Measurements from ENCODE around the gene SCO1.

SCO1 gene

DNA sequence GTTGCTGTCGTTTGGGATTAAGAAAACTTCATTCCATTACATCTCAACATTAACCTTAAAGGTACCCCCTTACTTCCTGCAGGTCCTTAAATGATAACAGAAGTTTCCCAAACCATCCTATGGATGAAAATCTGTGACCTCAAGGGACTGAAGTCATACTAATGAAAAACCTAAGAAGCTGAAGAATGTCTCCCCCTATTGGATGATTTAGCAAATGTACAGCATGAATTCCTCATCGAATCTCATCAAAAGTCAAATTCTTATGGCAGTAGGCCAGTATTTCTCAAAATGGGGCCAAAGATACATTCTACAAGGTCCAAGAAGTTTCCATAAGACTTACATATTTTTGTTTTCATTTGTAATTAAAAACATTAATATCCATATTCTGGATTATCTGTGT lies 13.5 kb downstream of the SCO1 start:
- Histone ChIP-seq H3K9ac (ENCODE audit: low read depth, low read length) (no peak overlapping the region), H3K27me3 (ENCODE audit: insufficient read depth, low read length, poor library complexity) (no peaks in the 10 kb centered on the region), H3K4me1 (ENCODE audit: insufficient read depth, low read length) (no peaks in the 10 kb centered on the region), H4K20me1 (ENCODE audit: insufficient read depth, low read length) (peaks cover 13% of the 10 kb centered on the region; the same call in 1 of the 2 replicates), H3K4me3 (ENCODE audit: low read depth in 1 of 2, low read length in 2 of 2) (no peak overlapping the region), H3K4me2 (ENCODE audit: insufficient read depth, low read length) (no peak overlapping the region), H3K79me2 (ENCODE audit: insufficient read depth, low read length) (peaks cover 17% of the 10 kb centered on the region; the same call in 1 of the 2 replicates), H2AFZ (ENCODE audit: low read depth, low read length) (no peak overlapping the region), H3K27ac (ENCODE audit: low read length) (no peak overlapping the region), H3K36me3 (ENCODE audit: insufficient read depth, low read length) (peaks cover 92% of the 10 kb centered on the region), H3K9me3 (ENCODE audit: insufficient read depth, low read length, severe bottlenecking) (no peaks in the 10 kb centered on the region)
- no peak for TF ChIP-seq EZH2 (IDR thresholded peaks at IDR 0.05; ENCODE audit: borderline replicate concordance, low read depth, low read length, severe bottlenecking)
- TF ChIP-seq, protein P1, sequence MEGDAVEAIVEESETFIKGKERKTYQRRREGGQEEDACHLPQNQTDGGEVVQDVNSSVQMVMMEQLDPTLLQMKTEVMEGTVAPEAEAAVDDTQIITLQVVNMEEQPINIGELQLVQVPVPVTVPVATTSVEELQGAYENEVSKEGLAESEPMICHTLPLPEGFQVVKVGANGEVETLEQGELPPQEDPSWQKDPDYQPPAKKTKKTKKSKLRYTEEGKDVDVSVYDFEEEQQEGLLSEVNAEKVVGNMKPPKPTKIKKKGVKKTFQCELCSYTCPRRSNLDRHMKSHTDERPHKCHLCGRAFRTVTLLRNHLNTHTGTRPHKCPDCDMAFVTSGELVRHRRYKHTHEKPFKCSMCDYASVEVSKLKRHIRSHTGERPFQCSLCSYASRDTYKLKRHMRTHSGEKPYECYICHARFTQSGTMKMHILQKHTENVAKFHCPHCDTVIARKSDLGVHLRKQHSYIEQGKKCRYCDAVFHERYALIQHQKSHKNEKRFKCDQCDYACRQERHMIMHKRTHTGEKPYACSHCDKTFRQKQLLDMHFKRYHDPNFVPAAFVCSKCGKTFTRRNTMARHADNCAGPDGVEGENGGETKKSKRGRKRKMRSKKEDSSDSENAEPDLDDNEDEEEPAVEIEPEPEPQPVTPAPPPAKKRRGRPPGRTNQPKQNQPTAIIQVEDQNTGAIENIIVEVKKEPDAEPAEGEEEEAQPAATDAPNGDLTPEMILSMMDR (IDR thresholded peaks at IDR 0.05; ENCODE audit: borderline replicate concordance, extremely low read depth, low read length, poor library complexity, severe bottlenecking), result peak; percentile 70
- no peak; the same call in 2 of the 3 replicates for ATAC-seq (ENCODE audit: insufficient read depth, low read depth)
- no peak for DNase-seq

DNA sequence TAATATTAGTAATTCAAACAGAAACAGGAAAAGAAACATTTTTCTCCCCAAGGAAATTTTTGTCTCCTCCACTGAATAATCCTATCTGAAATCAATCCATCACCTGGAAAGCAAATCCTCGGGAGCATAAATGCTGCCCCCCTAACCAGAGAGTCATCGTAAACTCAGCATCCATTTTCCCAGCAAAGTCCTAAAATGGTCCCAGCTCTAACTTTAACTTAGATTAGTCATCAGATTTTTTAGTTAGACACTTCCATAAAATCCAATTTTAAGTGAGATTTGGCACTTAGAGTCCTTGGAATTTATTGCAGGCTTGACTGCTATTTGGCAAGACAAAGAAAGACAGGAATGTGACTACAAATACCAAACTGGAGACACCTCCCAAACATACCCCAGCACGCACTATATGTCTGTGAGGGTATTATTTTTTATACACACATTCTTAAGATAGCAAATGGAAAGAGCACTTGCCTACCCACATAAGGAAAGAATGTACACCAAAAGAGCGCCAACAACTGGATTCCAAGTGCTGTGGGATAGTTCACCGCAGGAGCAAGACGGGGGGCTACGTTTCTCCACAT lies 15.4 kb downstream of the SCO1 start:
- ATAC-seq (ENCODE audit: insufficient read depth, low read depth) (no peak), DNase-seq (no peak)
- Histone ChIP-seq H3K9me3 (ENCODE audit: insufficient read depth, low read length, severe bottlenecking) (no peaks in the 10 kb centered on the region), H3K27ac (ENCODE audit: low read length) (no peak overlapping the region), H4K20me1 (ENCODE audit: insufficient read depth, low read length) (peaks cover 4% of the 10 kb centered on the region; the same call in 1 of the 2 replicates), H3K27me3 (ENCODE audit: insufficient read depth, low read length, poor library complexity) (no peaks in the 10 kb centered on the region), H3K4me3 (ENCODE audit: low read depth in 1 of 2, low read length in 2 of 2) (no peak overlapping the region), H2AFZ (ENCODE audit: low read depth, low read length) (no peak overlapping the region), H3K9ac (ENCODE audit: low read depth, low read length) (no peak overlapping the region), H3K79me2 (ENCODE audit: insufficient read depth, low read length) (peaks cover 3% of the 10 kb centered on the region; the same call in 1 of the 2 replicates), H3K36me3 (ENCODE audit: insufficient read depth, low read length) (peaks cover 86% of the 10 kb centered on the region), H3K4me2 (ENCODE audit: insufficient read depth, low read length) (no peak overlapping the region), H3K4me1 (ENCODE audit: insufficient read depth, low read length) (no peaks in the 10 kb centered on the region)
- TF ChIP-seq, protein P1 (IDR thresholded peaks at IDR 0.05; ENCODE audit: borderline replicate concordance, extremely low read depth, low read length, poor library complexity, severe bottlenecking), result no peak
- TF ChIP-seq EZH2 (IDR thresholded peaks at IDR 0.05; ENCODE audit: borderline replicate concordance, low read depth, low read length, severe bottlenecking), result no peak

DNA sequence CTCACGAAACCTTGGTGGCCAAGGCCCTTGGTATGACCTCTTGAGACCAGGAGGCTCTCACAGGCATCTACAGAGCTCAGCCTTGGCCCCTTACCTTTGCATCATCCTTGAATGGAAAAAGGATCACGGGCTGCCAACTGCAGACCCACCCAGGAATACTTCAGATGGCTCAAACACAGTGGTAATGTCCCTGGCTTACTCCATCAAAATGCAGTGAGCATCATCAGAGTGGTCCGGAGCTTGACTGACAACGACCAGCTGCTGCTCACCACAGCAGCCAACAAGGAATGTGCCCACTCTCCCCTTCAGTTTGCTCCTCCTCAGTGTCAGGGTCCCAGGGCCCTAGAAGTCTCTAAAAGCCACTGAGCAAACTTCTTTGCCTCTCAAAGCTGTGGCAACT lies 22.6 kb downstream of the SCO1 start:
- no peaks in the 10 kb centered on the region for H3K27me3 ChIP-seq (ENCODE audit: insufficient read depth, low read length, poor library complexity)
- no peak overlapping the region for H3K9ac ChIP-seq (ENCODE audit: low read depth, low read length)
- H4K20me1 ChIP-seq (ENCODE audit: insufficient read depth, low read length), result no peaks in the 10 kb centered on the region
- no peak overlapping the region for H3K27ac ChIP-seq (ENCODE audit: low read length)
- peaks cover 47% of the 10 kb centered on the region for H3K36me3 ChIP-seq (ENCODE audit: insufficient read depth, low read length)
- DNase-seq (no peak), ATAC-seq (ENCODE audit: insufficient read depth, low read depth) (no peak)
- no peak overlapping the region for H3K4me3 ChIP-seq (ENCODE audit: low read depth in 1 of 2, low read length in 2 of 2)
- no peaks in the 10 kb centered on the region for H3K9me3 ChIP-seq (ENCODE audit: insufficient read depth, low read length, severe bottlenecking)
- no peaks in the 10 kb centered on the region for H3K4me1 ChIP-seq (ENCODE audit: insufficient read depth, low read length)
- H3K4me2 ChIP-seq (ENCODE audit: insufficient read depth, low read length), result no peak overlapping the region
- no peak overlapping the region for H2AFZ ChIP-seq (ENCODE audit: low read depth, low read length)
- no peak for TF ChIP-seq EZH2 (IDR thresholded peaks at IDR 0.05; ENCODE audit: borderline replicate concordance, low read depth, low read length, severe bottlenecking)
- TF ChIP-seq, protein P1 (IDR thresholded peaks at IDR 0.05; ENCODE audit: borderline replicate concordance, extremely low read depth, low read length, poor library complexity, severe bottlenecking), result no peak
- H3K79me2 ChIP-seq (ENCODE audit: insufficient read depth, low read length), result no peaks in the 10 kb centered on the region

All from DND-41 (cell line).